Measurements from ENCODE around the gene C18orf63. TPM values are rescaled to one million over a fixed set of nuclear protein-coding genes. Genes with fewer than 3 reads are reported as not detected.

The C18orf63 gene
- total RNA-seq, 1 donor from 2014 or later: not detected

DNA sequence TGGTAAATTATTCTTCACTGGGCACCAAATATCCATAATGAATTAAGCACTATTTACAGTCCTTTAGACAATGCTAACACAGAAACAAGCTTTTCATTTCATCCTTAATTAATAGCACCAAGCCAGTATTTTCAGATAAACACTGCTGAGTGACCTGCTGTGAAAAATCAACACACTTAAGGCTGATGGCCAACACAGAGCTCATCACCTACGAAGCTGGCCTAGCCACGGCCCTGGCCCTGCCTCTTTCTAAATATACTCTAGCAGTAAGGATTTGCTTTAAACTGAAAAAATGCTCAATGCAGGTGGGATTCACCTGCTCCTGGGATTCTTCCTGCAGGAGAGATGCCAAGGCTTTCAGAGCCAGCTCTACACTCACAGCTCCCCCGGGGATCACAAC, 42.2 kb upstream of the C18orf63 start:
- H3K4me1 Mint-ChIP-seq (ENCODE audit: unreplicated experiment): peaks cover 53% of the 10 kb centered on the region
- no peaks in the 10 kb centered on the region for H3K9me3 Mint-ChIP-seq (ENCODE audit: unreplicated experiment)
- TF ChIP-seq CTCF (IDR thresholded peaks at IDR 0.05; ENCODE audit: unreplicated experiment): no peak
- no peak overlapping the region for H3K27ac Mint-ChIP-seq (ENCODE audit: unreplicated experiment)
- peaks cover 18% of the 10 kb centered on the region for H3K36me3 Mint-ChIP-seq (ENCODE audit: low read depth, unreplicated experiment)
- H3K27me3 Mint-ChIP-seq (ENCODE audit: unreplicated experiment): no peaks in the 10 kb centered on the region
- no peak for DNase-seq (ENCODE audit: low spot score)
- H3K4me3 Mint-ChIP-seq (ENCODE audit: unreplicated experiment): no peak overlapping the region

DNA sequence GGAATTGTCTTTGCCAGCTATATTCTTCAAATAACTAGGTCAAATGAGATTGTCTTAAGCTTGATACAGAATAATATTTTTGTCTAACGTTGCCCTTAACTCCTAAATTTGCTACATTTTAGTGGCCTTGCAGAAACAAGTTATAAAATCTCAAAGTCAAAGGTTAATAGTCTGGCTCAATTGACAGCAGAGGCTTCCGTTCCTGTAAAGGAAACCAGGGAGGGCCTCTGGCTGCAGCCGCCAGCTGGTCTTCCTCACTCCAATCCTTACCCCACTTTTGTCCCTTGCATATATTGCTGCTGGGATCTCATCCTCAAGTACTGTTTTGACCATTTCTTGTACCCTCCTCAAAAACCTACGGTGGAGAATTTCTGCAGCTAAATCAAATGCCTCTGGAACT, 40.9 kb upstream of the C18orf63 start:
- Mint-ChIP-seq H3K27ac (ENCODE audit: unreplicated experiment) (no peak overlapping the region), H3K9me3 (ENCODE audit: unreplicated experiment) (no peaks in the 10 kb centered on the region), H3K4me3 (ENCODE audit: unreplicated experiment) (no peak overlapping the region), H3K36me3 (ENCODE audit: low read depth, unreplicated experiment) (peaks cover 18% of the 10 kb centered on the region), H3K27me3 (ENCODE audit: unreplicated experiment) (no peaks in the 10 kb centered on the region), H3K4me1 (ENCODE audit: unreplicated experiment) (peaks cover 44% of the 10 kb centered on the region)
- no peak for TF ChIP-seq CTCF (IDR thresholded peaks at IDR 0.05; ENCODE audit: unreplicated experiment)
- no peak for DNase-seq (ENCODE audit: low spot score)

DNA sequence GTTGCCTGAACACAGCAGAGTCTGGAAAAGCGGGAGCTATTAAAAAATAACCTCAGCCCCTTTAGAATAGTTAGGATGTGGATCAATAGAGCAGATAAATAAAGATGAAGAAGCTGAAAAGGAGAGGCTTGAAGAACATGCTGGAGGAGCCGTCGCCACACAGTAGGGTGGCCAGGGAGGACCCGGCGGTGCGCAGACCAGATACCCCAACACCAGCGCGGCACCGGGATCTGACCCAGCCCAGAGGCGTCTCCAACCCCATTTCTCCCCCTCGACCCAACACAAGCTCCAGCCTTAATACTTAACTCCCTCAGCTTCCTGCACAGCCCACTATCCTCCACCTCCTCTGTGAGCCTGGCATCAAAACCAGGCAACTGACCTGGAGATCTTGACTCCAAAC, 39.9 kb upstream of the C18orf63 start:
- no peak for DNase-seq (ENCODE audit: low spot score)
- TF ChIP-seq CTCF (IDR thresholded peaks at IDR 0.05; ENCODE audit: unreplicated experiment): no peak
- no peaks in the 10 kb centered on the region for H3K27me3 Mint-ChIP-seq (ENCODE audit: unreplicated experiment)
- no peak overlapping the region for H3K4me3 Mint-ChIP-seq (ENCODE audit: unreplicated experiment)
- no peaks in the 10 kb centered on the region for H3K9me3 Mint-ChIP-seq (ENCODE audit: unreplicated experiment)
- no peak overlapping the region for H3K27ac Mint-ChIP-seq (ENCODE audit: unreplicated experiment)
- H3K4me1 Mint-ChIP-seq (ENCODE audit: unreplicated experiment): peaks cover 49% of the 10 kb centered on the region
- peaks cover 18% of the 10 kb centered on the region for H3K36me3 Mint-ChIP-seq (ENCODE audit: low read depth, unreplicated experiment)

GRCh38 chr18:74276609-74277008, 39.0 kb upstream of the C18orf63 start:
- DNase-seq (ENCODE audit: low spot score): no peak
- no peaks in the 10 kb centered on the region for H3K27me3 Mint-ChIP-seq (ENCODE audit: unreplicated experiment)
- H3K9me3 Mint-ChIP-seq (ENCODE audit: unreplicated experiment): no peaks in the 10 kb centered on the region
- peaks cover 57% of the 10 kb centered on the region for H3K4me1 Mint-ChIP-seq (ENCODE audit: unreplicated experiment)
- peak overlapping the region; percentile 17 for H3K4me3 Mint-ChIP-seq (ENCODE audit: unreplicated experiment)
- no peak for TF ChIP-seq CTCF (IDR thresholded peaks at IDR 0.05; ENCODE audit: unreplicated experiment)
- H3K27ac Mint-ChIP-seq (ENCODE audit: unreplicated experiment): no peak overlapping the region
- peaks cover 22% of the 10 kb centered on the region for H3K36me3 Mint-ChIP-seq (ENCODE audit: low read depth, unreplicated experiment)

DNA sequence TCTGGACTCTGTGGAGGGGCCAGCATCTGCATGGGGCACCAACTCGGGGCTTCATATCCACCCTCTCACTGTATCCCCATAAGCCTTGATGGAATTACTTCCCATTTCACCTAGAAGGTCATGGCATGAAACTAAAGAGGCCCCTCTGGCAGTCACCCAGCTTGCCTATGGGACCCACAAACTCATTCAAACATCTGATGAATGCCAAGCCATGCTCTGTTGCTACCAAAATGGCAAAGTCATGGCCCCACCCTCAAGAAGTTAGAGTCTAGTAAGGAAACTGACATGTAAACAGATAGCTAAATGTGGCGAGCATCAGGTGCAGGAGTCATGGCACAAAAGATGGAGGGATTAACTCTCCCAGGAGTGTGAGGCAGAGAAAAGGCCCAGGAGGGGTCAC, 38.3 kb upstream of the C18orf63 start:
- no peak for DNase-seq (ENCODE audit: low spot score)
- no peak for TF ChIP-seq CTCF (IDR thresholded peaks at IDR 0.05; ENCODE audit: unreplicated experiment)
- Mint-ChIP-seq H3K9me3 (ENCODE audit: unreplicated experiment) (no peaks in the 10 kb centered on the region), H3K36me3 (ENCODE audit: low read depth, unreplicated experiment) (peaks cover 24% of the 10 kb centered on the region), H3K27ac (ENCODE audit: unreplicated experiment) (no peak overlapping the region), H3K4me1 (ENCODE audit: unreplicated experiment) (peaks cover 64% of the 10 kb centered on the region), H3K27me3 (ENCODE audit: unreplicated experiment) (no peaks in the 10 kb centered on the region), H3K4me3 (ENCODE audit: unreplicated experiment) (peak overlapping the region; percentile 5)

Measured in endothelial cell (in vitro differentiated cells).